ENCODE measurements around the gene TARDBP.

GRCh38 chr1:11045428-11046269 is 33.2 kb downstream of the TARDBP start:
- TF ChIP-seq, protein P1, sequence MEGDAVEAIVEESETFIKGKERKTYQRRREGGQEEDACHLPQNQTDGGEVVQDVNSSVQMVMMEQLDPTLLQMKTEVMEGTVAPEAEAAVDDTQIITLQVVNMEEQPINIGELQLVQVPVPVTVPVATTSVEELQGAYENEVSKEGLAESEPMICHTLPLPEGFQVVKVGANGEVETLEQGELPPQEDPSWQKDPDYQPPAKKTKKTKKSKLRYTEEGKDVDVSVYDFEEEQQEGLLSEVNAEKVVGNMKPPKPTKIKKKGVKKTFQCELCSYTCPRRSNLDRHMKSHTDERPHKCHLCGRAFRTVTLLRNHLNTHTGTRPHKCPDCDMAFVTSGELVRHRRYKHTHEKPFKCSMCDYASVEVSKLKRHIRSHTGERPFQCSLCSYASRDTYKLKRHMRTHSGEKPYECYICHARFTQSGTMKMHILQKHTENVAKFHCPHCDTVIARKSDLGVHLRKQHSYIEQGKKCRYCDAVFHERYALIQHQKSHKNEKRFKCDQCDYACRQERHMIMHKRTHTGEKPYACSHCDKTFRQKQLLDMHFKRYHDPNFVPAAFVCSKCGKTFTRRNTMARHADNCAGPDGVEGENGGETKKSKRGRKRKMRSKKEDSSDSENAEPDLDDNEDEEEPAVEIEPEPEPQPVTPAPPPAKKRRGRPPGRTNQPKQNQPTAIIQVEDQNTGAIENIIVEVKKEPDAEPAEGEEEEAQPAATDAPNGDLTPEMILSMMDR (IDR thresholded peaks at IDR 0.05) = no peak
- TF ChIP-seq EP300 (IDR thresholded peaks at IDR 0.05) (no peak), POLR2A (IDR thresholded peaks at IDR 0.05) (no peak), POLR2AphosphoS5 (IDR thresholded peaks at IDR 0.05) (no peak)
